Measurements from ENCODE around the gene DCAF8L1.
"Not testable (repeated sequence)": the region's sequence is repeated elsewhere in the genome, so short reads cannot be mapped to it uniquely, and the experiment has no call there.

The DCAF8L1 gene

DNA sequence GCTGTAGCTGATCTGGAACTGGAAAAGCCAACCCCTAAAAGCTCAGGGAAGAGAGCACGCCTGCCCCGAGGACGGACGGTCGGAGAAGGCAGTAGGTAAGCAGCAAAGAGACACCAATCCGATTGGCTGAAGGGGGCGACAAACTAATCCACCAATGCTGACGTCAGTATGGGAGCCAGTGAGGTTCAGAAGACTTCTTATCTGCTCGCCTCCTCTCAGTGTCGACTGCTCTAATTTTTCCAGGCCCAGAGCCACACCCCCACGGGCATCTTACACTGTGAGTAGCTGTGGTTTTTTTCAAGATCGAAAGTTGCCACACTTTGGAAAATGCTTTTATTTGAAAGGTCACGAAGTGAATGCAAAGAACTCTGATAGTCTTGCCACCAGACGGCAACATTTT is at the start of gene DCAF8L1:
Gene DCAF8L1 (minus strand): TSS at position 101 of the 400 bp plus-strand sequence. CDS start 115 bp downstream, outside the sequence.
- no peak for DNase-seq (ENCODE audit: low read depth in 2 of 3, low spot score in 1 of 3)

DNA sequence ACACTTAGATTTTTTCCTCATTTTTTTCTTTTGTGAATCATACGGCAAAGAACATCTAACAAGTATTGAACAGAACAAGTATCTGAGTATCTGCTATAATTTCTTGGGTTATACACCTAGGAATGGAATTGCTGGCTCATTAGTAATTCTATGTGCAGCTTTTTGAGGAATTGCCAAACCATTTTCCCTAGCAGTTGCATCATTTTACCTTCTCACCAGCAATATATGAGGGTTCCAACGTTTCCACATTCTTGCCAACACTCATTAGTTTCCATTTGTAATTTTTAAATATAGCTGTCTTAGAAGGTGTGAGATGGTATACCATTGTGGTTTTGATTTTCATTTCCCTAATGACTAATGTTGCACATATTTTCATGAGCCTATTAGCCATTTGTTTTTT is 41.1 kb upstream of the DCAF8L1 start:
- no peak for DNase-seq (ENCODE audit: low read depth in 2 of 3, low spot score in 1 of 3)

DNA sequence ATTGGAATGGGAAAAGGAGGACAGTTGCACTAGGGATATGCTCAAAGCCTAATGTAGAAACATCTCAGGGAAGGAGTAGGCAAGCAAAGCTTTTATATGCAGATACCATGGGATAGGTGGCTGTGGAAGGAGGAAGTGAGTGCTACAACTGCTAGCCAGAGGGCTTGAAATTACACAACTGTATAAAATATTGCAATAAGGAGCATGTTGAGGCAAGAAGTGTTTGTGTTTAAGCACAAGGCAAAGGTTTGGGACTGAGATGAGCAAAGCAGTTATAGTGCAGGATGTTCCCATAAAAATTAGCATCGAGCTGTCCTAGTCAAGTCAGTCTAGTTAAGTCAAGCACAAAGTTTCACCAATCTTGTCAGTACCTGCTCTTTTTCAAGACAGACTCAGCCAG is 35.6 kb upstream of the DCAF8L1 start:
- DNase-seq (ENCODE audit: low read depth in 2 of 3, low spot score in 1 of 3) = no peak

DNA sequence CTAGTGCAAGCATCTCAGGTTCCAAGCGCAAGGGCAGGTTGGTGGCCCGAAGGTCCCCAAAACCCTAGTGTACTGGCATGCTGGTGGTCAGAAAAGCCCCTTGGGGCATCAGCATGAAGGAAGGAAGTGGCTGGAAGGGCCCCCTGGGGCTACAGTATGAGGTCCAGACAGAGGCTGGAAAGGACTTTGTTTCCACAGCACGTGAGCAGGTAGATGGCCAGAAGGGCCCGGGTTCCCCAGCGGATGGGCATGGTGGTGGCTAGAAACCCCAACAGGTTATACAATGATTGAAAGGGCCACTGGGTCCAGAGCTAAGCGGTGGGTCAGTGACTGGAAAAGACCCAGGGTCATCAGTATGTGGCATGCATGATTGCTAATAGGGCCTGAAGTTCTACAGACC is 34.7 kb upstream of the DCAF8L1 start:
- no peak for DNase-seq (ENCODE audit: low read depth in 2 of 3, low spot score in 1 of 3)

DNA sequence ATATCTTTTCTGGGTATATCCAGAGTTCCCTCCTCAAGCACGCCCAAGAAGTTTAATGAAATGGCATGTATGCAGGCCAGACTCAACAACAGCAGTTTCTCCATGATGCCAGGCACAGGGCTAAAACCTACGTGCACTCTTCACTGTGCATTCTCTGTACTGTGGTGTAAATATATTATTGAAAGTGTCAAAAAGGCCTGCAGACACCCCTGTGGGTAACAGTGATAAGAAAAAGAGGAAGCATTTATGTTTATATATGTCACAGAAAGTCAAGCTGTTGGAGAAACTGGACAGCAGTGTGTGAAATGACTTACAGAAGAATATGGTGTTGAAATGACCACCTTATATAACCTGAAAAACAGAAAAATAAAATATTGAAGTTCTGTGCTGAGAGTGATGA is 29.6 kb upstream of the DCAF8L1 start:
- no peak for DNase-seq (ENCODE audit: low read depth in 2 of 3, low spot score in 1 of 3)

DNA sequence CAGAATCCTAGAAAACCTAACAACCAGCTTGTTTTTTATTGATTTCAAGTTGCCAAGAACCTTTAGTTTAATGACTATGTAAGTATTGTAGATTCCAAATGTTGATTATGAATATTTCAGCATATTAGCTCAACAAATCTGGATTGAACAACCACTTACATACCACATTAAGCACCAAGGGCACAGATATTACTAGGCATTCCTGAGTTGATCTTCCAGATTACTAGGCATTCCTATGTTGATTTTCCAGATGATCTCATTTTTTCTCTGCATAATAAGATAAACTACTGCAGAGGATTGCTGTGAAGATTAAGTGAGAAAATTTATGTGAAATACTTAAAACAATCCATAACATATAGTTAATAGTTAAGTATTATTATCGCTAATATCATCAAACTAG is 17.4 kb upstream of the DCAF8L1 start:
- no peak for DNase-seq (ENCODE audit: low read depth in 2 of 3, low spot score in 1 of 3)

DNA sequence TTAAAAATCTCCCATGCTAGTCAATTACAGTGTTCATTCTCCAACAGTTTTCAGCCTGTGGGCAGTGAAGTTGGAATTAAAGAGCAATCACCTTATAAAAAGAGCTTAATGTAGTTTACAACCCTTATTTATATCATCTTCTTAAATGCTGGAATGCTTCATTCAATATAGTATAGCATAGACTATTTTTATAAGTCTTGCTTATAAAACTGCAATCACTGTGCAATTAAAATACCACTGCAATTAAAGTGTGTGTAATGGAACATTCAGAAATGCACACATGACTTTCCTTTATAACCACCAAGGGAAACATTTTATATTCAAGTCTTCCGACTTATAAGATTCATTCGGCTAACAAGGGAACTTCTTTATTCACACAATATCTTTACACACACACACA is 16.4 kb upstream of the DCAF8L1 start:
- no peak for DNase-seq (ENCODE audit: low read depth in 2 of 3, low spot score in 1 of 3)

DNA sequence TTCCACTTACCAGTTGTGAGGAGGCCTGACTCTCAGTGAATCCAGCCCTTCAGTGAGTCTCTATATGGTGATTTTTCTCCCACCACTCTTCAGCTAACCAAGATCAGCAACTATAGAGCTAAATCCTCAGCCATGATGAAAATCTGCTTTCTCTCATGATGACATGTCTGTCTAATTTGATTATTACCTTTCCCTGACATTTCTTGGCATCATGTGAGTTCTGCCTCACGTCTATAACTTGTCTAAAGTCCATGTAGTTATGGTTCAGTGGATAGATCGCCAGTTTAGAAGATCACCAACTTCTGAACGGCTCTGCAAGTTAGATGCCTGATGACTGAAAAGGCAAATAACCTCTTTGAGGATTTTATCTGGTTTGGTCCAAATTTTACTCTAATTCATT is 14.9 kb upstream of the DCAF8L1 start:
- no peak for DNase-seq (ENCODE audit: low read depth in 2 of 3, low spot score in 1 of 3)

DNA sequence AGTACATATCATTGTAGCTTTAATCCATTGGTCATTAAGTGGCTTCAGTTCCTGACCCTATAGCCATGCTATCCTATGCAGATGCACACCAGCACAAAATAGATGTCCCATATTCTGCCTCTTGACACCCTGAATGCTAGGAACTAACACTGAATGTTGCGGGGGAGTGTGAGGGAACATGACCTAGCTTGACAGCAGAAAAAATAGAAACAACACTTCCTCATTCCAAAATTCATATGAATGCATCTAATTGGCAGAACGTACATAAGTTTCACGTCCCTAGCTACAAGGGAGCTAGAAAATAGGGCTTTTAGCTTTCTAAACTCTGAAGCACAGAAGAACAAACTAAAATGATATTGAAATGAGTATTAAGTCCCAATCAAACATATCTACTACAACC is 14.4 kb upstream of the DCAF8L1 start:
- no peak for DNase-seq (ENCODE audit: low read depth in 2 of 3, low spot score in 1 of 3)

DNA sequence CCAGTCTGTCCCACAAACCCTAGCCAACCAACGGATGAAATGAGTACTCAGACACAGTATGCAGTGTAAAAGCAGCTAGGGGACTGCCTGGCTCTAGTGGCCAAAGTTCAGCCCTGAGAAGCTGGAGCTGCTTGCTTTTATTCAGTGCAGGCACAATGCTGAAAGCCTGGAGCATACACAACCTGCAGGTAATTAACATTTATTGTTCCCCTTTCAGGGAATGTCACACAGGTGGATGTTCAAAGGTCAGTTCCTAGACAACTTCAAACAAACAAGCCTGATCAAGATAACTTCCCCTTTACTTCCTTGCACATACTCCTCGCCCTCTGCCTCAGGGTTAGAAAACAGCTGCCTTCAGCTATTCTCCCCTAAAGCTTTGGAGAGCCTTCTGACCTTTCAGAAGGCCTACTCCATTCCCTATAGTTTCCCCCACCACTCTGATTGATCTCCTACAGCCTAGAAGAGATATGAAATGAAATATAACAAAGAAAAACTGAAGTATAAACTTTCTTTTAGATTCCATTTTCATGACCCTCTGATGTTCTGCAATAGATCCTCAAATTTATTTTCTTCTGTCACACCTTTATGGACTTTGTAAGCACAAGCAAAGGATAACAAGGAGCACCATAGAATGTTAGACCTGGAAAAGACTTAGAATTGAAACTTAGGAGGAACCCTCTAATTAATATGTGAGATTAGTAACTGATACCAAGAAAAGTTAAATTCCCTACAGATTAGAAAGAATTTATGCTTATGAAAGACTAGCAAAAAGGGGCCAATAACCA is 6.8 kb upstream of the DCAF8L1 start:
- DNase-seq (ENCODE audit: low read depth in 2 of 3, low spot score in 1 of 3) = no peak

DNA sequence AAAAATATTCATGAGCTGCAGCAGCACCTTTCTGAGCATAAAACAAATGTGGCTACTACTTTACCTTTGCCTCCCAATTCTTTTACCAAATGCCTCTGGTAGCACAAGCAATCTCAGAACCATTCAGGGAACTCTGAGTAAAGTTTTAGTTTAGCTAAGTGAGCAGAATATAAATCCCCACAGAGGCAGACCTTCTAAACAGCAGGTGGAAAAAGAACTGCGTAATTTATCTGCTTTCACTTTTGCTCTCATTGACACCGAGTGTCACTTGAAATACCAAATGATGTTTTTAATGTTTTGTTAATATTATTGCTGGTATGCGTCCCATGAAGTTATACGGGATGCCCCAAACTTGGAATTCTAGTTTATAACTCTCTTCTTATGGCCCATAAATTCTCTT is 4.3 kb downstream of the DCAF8L1 start:
- DNase-seq (ENCODE audit: low read depth in 2 of 3, low spot score in 1 of 3) = not testable (repeated sequence)

DNA sequence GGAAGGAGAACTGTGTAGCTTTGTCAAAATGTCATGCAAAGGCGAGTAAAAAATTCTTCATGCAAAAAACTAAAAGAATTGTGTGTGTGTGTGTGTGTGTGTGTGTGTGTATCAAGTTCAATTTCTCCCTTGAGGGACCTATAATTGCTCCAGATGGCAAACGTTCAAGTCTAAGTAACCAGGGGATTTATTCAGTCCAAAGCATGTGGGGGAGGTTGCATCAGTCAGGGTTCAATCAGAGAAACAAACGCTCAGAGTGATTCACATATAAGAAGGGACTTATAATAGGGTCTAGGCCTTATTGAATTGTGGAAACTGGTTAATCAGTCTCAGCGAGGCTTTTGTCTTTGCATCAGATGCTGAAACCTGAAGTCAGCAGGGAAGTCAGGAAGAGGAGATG is 5.0 kb downstream of the DCAF8L1 start:
- DNase-seq (ENCODE audit: low read depth in 2 of 3, low spot score in 1 of 3) = no peak

DNA sequence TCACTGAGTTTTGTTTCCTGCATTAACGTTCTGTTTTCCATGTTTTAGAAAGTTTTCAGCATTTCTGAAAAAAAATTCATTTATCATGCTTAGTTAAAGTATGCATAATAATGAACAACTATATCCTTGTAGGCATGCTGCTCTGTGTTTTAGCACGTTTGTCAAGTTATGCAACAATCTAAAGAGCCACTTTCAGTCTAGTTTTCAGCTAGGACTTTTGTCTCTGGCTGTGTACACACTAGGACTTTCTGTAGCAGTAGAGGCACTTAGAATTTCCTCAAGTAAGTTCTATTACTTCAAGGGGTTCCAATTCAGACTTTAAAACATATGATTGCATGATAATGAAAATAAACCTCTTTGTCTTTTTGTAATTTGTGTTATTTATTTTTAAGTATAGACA is 12.4 kb downstream of the DCAF8L1 start:
- DNase-seq (ENCODE audit: low read depth in 2 of 3, low spot score in 1 of 3) = no peak

DNA sequence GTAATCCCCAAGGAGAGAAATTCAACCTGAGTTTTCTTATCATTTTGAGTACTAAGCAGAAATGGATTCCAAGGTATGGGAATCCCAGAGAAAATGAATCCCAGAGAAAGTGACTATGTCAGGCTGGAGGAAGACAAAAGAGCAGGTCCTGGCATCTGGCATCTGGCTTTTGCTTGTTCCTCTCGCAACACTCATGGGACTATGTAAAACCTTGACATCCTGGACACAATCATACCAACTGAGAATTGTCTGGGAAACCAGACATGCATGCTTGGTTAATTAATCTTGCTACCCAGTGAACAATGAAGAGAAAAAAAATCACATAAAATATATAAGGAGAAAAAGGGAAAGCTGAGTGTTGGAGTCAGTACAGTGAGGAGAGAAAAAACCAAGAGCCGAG is 12.9 kb downstream of the DCAF8L1 start:
- DNase-seq (ENCODE audit: low read depth in 2 of 3, low spot score in 1 of 3) = no peak

DNA sequence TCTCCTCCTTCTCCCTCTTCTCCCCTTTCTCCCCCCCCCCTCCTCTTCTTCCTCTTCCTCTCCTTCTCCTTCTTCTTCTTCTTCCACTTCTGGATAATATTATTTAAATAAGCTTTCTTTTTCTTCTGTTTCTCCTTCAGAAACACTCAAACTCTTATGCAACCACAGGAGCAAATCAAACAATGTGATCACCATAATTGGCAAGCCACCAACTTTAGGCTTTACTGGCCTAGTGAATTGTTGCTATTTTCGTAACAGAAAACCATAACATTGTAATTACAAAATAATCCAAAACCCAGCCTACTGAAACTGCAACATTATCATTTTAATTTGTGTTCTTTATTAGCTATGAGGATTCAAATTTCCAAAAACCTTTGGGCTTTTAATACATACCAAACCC is 14.3 kb downstream of the DCAF8L1 start:
- DNase-seq (ENCODE audit: low read depth in 2 of 3, low spot score in 1 of 3) = no peak

DNA sequence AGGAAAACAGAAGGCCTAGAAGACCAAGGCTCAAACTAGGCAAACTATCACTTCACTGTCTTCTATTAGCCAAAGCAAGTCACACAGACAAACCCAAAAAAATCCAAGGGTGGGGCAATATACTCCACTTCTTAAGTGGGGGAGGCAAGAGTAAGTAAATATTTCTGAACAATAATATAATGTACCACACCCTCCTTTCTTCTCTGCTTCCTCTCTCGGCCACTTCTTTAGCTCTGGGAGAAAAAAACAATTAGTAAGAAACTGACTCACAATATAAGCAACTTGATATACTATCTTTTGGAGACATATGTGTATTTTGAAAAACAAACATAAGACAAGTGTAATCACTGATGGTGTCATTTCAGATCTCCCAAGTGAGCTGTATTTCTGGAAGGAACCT is 14.8 kb downstream of the DCAF8L1 start:
- no peak for DNase-seq (ENCODE audit: low read depth in 2 of 3, low spot score in 1 of 3)

DNA sequence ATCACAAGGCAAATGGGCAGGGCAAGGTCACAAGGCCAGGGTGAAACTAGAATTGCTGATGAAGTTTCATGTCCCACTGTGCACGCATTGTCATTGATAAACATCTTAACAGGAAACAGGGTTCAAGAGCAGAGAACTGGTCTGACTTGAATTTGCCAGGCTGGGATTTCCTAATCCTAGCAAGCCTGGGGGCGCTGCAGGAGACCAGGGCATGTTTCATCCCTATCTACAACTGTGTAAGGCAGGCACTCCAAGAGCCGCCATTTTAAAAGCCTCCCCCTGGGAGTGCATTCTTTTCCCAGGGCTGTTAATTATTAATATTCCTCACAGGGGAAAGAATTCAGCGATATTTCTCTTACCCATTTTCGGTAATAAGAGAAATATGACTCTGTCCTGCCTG is 15.9 kb downstream of the DCAF8L1 start:
- not testable (repeated sequence) for DNase-seq (ENCODE audit: low read depth in 2 of 3, low spot score in 1 of 3)

DNA sequence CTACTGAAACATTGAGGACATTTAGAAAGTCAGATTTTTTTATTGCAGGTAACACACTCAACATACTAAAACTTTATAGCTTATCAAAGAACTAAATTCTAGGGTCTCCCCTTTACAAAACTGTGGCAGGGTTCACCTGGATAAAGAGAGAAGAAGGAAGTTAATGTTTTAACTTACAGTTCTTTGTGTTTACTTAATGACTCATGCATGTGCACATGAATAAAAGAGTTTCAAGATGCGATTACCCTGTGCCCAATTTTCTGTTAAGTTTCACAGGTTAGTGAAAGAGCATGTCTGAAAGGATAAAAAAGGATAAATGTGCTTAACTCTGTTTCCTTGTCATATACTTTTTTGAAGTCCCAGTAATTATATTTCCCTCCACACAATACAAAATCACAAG is 16.8 kb downstream of the DCAF8L1 start:
- DNase-seq (ENCODE audit: low read depth in 2 of 3, low spot score in 1 of 3) = no peak

DNA sequence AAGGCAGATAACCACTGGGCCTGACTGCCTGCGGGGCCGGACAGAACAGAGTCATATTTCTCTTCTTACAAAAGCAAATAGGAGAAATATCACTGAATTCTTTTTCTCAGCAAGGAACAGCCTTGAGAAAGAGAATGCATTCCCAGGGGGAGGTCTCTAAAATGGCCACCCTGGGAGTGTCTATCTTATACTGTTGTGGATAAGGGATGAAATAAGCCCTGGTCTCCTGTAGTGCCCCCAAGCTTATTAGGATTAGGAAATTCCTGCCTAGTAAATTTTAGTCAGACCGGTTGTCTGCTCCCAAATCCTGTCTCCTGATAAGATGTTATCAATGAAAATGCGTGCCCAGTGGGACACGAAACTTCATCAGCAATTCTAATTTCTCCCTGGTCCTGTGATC is 20.8 kb downstream of the DCAF8L1 start:
- DNase-seq (ENCODE audit: low read depth in 2 of 3, low spot score in 1 of 3) = not testable (repeated sequence)

DNA sequence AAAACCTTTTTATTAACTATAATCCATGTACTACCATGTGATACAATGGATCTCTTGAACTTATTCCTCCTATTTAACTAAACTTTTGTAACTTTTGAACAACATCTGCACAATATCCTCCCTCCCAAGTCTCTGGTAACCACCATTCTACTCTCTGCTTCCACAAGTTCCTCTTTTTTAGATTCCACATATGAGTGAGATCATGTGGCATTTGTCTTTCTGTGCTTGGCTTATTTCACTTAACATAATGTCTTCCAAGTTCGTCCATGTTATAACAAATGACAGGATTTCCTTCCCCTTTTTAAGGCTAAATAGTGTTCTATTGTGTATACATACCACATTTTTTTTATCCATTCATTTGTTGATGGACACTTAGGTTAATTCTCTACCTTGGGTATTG is 28.1 kb downstream of the DCAF8L1 start:
- DNase-seq (ENCODE audit: low read depth in 2 of 3, low spot score in 1 of 3) = no peak

DNA sequence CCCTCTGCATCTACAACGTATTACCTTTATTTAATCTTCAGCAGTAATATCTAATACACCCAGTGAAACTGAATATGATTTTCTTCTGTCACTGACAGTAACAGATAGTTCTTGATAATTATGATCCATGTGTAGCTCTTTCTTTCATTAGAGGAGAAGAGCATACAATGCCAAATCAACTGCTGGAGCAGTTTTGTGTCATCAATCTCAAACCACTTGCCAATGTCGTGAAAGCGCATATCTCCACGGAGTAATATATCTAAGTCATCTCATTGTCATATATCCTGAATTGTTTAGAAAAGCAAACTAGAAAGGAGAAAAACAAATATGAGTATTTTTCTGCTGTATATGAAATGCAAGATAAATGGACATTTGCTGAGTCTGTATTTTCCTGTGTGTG is 47.9 kb downstream of the DCAF8L1 start:
- no peak for DNase-seq (ENCODE audit: low read depth in 2 of 3, low spot score in 1 of 3)
